ENCODE results near the gene NOB1.
"Not testable (repeated sequence)": the region's sequence is repeated elsewhere in the genome, so short reads cannot be mapped to it uniquely, and the experiment has no call there.

NOB1 gene

GRCh38 chr16:69761983-69762813 is 7.5 kb upstream of the NOB1 start, which contains the start of gene WWP2:
WWP2 (plus strand) TSS chr16:69762332; CDS start chr16:69787011, 24,679 bp downstream.
- DNase-seq (ENCODE audit: low spot score): peak; percentile 75

- DNase-seq (ENCODE audit: low spot score): not testable (repeated sequence)
These were observed 2.6 kb upstream of the NOB1 start for GRCh38 chr16:69757375-69757774.

- no peak for DNase-seq (ENCODE audit: low spot score)
These were observed 2.0 kb upstream of the NOB1 start for GRCh38 chr16:69756705-69757104.

- DNase-seq (ENCODE audit: low spot score): no peak
These were observed 620 bp downstream of the NOB1 start for GRCh38 chr16:69754143-69754468.

DNA sequence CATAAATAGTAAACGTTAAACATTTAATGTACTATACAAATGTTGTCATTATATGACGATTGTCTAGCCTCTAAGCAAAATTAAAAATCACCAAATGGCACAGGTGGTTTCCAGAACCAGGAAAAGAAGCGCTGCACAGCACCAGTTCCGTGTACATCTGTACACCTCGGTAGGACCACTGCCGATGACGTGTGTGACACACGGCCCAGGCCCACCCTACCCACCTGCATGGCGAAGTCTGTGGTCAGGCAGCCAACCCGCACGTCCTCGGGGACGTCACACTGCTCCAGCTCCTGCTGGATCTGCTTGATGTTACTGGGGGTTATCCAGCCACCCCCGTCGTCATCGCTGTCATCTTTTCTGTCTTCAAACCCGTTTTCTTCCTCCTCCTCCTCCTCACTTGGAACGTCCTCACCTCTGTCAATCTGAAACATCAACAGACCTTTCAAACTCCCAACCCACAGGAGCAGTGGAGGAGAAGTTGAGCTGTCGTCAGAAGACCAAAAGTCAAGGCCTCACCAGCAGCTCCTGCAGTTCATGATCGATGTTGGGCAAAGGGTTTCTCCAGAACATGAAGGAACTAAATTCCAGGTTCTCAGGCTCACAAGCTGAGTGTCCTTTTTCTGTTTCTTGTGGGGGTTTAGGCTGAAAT is 5.9 kb downstream of the NOB1 start:
- no peak for DNase-seq (ENCODE audit: low spot score)

DNA sequence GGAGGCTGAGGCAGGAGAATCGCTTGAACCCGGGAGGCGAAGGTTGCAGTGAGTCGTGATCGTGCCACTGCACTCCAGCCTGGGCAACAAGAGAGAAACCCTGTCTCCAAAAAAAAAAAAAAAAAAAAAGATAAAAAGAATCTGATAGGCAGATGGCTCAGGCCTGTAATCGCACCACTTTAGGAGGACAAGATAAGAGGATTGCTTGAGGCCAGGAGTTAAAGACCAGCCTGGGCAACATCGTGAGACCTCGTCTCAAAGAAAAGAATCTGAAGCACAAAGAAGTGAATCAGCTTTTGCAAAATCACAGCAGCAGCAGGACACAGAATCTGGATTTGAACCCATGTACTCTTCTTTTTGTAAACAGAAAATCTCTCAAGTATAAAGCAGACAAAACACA is 7.6 kb downstream of the NOB1 start:
- no peak for DNase-seq (ENCODE audit: low spot score)

GRCh38 chr16:69745959-69746358 is 8.8 kb downstream of the NOB1 start:
- no peak for DNase-seq (ENCODE audit: low spot score)

DNA sequence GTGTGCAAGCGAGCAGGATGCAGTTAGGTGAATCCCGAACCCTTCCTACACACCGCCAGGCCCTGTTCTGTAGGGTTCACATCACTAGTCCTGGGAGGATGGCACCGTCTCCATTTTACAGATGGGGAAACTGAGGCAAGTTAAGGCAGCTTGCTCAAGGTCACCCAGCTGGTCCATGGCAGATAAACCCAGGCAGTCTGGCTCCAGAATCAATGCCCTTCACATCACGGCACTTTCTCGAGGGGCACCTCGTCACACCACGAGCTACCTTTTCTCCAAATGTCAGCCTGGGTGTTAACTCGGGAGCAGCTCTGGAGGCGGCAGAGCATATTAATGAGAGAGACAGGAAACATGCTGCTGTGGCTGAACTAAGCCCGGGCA is 9.5 kb downstream of the NOB1 start:
- no peak for DNase-seq (ENCODE audit: low spot score)

DNA sequence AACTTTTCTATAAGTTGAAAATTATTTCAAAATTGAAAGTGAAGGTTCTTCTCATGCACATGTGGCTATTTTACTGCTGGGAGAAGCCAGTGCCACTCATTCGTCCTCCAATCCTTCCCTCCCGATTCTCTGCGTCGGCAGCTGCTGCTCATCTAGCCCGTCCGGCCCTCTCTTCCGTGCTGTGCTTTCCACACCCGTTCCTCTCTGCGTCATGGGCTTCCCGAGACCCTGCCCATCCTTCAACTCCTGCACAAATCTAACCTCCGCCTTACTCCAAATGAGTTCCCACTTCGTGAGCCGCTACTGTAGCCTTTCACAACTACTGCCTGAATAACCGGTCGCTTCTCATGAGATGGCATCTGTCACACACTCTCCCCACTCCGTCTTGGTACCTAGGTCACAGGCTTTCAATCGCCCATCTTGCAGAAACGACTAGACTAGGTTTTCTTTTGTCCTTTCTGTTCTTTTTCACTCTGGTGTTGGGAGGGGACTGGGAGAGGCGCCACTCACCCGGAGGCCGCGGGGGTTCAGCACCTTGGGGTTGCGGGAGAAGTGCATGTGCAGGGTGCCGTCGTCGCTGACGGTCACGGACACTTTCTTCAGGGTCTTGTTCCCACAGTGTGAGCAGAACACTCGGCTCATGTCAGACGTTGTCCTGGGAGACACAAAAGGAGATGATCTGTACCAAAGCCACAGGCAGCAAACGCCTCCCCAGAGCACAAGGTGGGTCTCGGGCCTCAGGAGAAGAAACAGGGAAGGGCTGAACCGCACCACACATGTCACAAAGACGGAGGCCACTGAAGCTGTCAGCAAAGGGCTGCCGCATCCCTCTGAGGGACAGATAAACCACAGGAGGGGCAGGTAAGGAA is 10.1 kb downstream of the NOB1 start:
- no peak for DNase-seq (ENCODE audit: low spot score)

GRCh38 chr16:69741951-69742904 is 12.5 kb downstream of the NOB1 start:
- DNase-seq (ENCODE audit: low spot score): peak; percentile 47

DNA sequence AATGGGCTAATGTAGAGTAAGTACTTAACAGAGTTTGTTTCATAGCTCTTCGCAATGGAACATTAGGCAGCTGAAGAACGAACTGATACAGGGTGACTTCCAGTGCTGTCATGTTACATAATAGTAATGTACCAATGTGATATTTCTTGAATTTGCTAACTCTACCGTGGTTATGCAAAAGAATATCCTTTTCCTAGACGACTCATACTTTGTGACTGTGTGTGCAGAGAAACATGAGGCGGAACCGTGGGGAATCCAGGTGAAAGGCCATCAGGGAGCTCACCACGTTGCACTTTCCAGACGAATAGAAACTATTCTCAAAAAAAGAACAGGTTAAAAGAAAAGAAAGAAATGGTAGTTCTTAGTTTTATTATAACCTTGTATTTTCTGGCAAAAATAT is 13.2 kb downstream of the NOB1 start:
- peak; percentile 35 for DNase-seq (ENCODE audit: low spot score)

- no peak for DNase-seq (ENCODE audit: low spot score)
These were observed 22.6 kb downstream of the NOB1 start for GRCh38 chr16:69732101-69732500.

GRCh38 chr16:69731280-69731679 is 23.4 kb downstream of the NOB1 start:
- DNase-seq (ENCODE audit: low spot score): not testable (repeated sequence)

- DNase-seq (ENCODE audit: low spot score): not testable (repeated sequence)
These were observed 25.7 kb downstream of the NOB1 start for GRCh38 chr16:69729030-69729429.

GRCh38 chr16:69727916-69728270 is 26.8 kb downstream of the NOB1 start:
- no peak for DNase-seq (ENCODE audit: low spot score)

- peak; percentile 96 for DNase-seq (ENCODE audit: low spot score)
These were observed 28.2 kb downstream of the NOB1 start, which contains the start of gene NQO1 for GRCh38 chr16:69726313-69727060. NQO1 (minus strand) TSS chr16:69726560; CDS start chr16:69726439, 121 bp downstream.

DNA sequence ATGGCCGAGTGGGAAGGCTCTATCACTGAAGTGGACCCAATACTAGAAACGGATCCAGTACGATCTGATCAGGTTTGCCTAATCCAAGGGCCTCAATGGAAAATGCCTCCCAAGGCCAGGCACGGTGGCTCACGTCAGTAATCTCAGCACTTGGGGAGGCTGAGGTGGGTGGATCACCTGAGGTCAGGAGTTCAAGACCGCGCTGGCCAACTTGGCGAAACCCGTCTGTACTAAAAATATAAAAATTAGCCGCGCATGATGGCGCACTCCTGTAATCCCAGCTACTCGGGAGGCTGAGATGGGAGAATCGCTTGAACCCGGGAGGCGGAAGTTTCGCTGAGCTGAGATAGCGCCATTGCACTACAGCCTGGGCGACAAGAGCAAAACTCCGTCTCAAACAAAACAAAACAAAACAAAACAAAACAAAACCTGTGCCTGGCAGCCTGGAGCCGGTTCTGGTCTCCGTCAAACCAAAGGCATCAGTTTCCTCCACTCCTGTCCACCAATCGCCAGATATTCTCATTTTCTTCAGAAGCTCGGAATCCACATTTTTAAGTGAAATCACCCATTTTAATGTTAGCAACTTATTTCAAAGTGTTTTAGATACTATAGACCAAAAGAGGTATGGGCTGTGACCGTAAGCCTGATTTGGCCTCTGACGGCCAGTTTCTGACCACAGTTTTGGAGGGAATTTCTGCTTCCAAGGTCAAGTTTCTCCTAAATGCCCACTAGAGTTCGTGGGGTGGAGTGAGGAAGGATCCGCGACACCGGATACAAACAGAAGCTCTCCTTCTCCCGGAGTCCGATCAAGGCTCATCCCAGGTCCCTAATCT is 29.0 kb downstream of the NOB1 start:
- DNase-seq (ENCODE audit: low spot score): no peak

DNA sequence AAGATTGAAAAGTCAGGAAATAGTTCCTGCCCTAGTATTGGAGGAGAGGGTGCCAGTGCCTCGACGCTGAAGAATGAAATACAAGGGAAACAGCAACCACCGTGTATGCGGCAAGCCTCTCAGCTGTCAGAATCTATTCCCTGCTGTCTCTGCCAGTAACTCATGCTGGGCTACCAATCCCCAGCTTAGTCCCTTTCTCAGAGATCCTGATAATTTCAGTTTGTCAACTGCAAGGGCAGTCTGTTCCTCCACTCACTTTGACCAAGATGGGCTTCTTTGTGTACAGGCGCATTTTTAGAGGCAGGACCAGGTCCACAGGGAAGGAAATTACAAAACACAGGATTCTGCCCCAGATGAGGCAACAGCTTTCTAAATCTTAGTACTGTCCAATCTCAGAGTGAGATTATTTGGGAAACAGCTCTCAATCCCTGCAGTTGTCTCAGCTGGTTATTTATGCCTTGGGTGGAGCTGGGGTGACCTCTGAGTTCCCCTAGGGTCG is 29.7 kb downstream of the NOB1 start:
- DNase-seq (ENCODE audit: low spot score): no peak

GRCh38 chr16:69724414-69724873 is 30.3 kb downstream of the NOB1 start:
- DNase-seq (ENCODE audit: low spot score): no peak

Measured in cerebellar cortex (tissue), 1 donor.